H9 (cell line): ENCODE measurements around the gene TSPAN6. TPM values are rescaled to one million over a fixed set of nuclear protein-coding genes. Genes with fewer than 3 reads are reported as not detected.

Experiments used
- DNase-seq: peaks from one replicate; pipeline ENCODE4 v3.0.0-alpha.2; 2017
- H2AFZ ChIP-seq: one replicate; pipeline ENCODE4 v1.6.1; 2013; ENCODE audit warnings: mild to moderate bottlenecking, low read length, control low read depth, moderate library complexity
- H2AK5ac ChIP-seq: 2 replicates; pipeline ENCODE4 v1.6.1; 2013; ENCODE audit warnings: low read length, control low read depth, mixed read lengths; ENCODE audit not compliant: insufficient read length
- H2BK120ac ChIP-seq: one replicate; pipeline ENCODE4 v1.6.1; 2013; ENCODE audit warnings: low read depth, mild to moderate bottlenecking, low read length, control low read depth, inconsistent platforms; ENCODE audit not compliant: poor library complexity, severe bottlenecking
- H2BK12ac ChIP-seq: 2 replicates; pipeline ENCODE4 v1.6.1; 2013; ENCODE audit warnings: low read length, control low read depth, mixed read lengths, low read depth; ENCODE audit not compliant: insufficient read length
- H2BK15ac ChIP-seq: 2 replicates; pipeline ENCODE4 v1.6.1; 2013; ENCODE audit warnings: low read depth, low read length, control low read depth
- H2BK20ac ChIP-seq: one replicate; pipeline ENCODE4 v1.6.1; 2013; ENCODE audit warnings: low read depth, mild to moderate bottlenecking, low read length, control low read depth, inconsistent platforms; ENCODE audit not compliant: poor library complexity, severe bottlenecking
- H2BK5ac ChIP-seq: 2 replicates; pipeline ENCODE4 v1.6.1; 2013; ENCODE audit warnings: low read length, control low read depth, mixed read lengths; ENCODE audit not compliant: insufficient read length
- H3K14ac ChIP-seq: 2 replicates; pipeline ENCODE4 v1.6.1; 2013; ENCODE audit warnings: low read length, control low read depth; ENCODE audit not compliant: insufficient read depth
- H3K18ac ChIP-seq: 2 replicates; pipeline ENCODE4 v1.6.1; 2013; ENCODE audit warnings: low read depth, mild to moderate bottlenecking, mixed read lengths, low read length, control low read depth; ENCODE audit not compliant: insufficient read length
- H3K23ac ChIP-seq: 2 replicates; pipeline ENCODE4 v1.6.1; 2013; ENCODE audit warnings: low read length, control low read depth, mixed read lengths, low read depth; ENCODE audit not compliant: insufficient read length
- H3K23me2 ChIP-seq: 2 replicates; pipeline ENCODE4 v1.6.1; 2013; ENCODE audit warnings: low read depth, mild to moderate bottlenecking, mixed read lengths, low read length, control low read depth; ENCODE audit not compliant: insufficient read length, poor library complexity, severe bottlenecking
- H3K27ac ChIP-seq: 2 replicates; pipeline ENCODE4 v1.5.1; 2013; ENCODE audit warnings: low read length, control low read depth, mixed read lengths, low read depth; ENCODE audit not compliant: insufficient read length
- H3K27me3 ChIP-seq: 2 replicates; pipeline ENCODE4 v1.6.1; 2013; ENCODE audit warnings: low read length, control low read depth, inconsistent platforms; ENCODE audit not compliant: insufficient read depth
- H3K4ac ChIP-seq: 2 replicates; pipeline ENCODE4 v1.6.1; 2013; ENCODE audit warnings: low read depth, mild to moderate bottlenecking, control low read depth, inconsistent platforms, low read length, moderate library complexity
- H3K4me1 ChIP-seq: 2 replicates; pipeline ENCODE4 v1.6.1; 2013; ENCODE audit warnings: low read length, control low read depth, inconsistent platforms; ENCODE audit not compliant: insufficient read depth
- H3K4me2 ChIP-seq: 2 replicates; pipeline ENCODE4 v1.6.1; 2013; ENCODE audit warnings: low read length, control low read depth, mixed read lengths; ENCODE audit not compliant: insufficient read length, insufficient read depth
- H3K56ac ChIP-seq: 2 replicates; pipeline ENCODE4 v1.6.1; 2013; ENCODE audit warnings: low read depth, mild to moderate bottlenecking, mixed read lengths, low read length, control low read depth; ENCODE audit not compliant: insufficient read length
- H3K79me1 ChIP-seq: 2 replicates; pipeline ENCODE4 v1.6.1; 2013; ENCODE audit warnings: low read depth, mild to moderate bottlenecking, moderate library complexity, low read length, control low read depth, inconsistent platforms; ENCODE audit not compliant: insufficient read depth, poor library complexity, severe bottlenecking
- H3K79me2 ChIP-seq: 2 replicates; pipeline ENCODE4 v1.6.1; 2013; ENCODE audit warnings: low read length, control low read depth, inconsistent platforms; ENCODE audit not compliant: insufficient read depth
- H3K9ac ChIP-seq: 2 replicates; pipeline ENCODE4 v1.6.1; 2013; ENCODE audit warnings: low read length, control low read depth, mixed read lengths; ENCODE audit not compliant: insufficient read length; ENCODE audit errors: extremely low read depth
- H3K9me3 ChIP-seq: one replicate; pipeline ENCODE4 v1.6.1; 2013; ENCODE audit warnings: low read depth, low read length, inconsistent platforms; ENCODE audit not compliant: control insufficient read depth
- H3T11ph ChIP-seq: one replicate; pipeline ENCODE4 v1.6.1; 2013; ENCODE audit warnings: mild to moderate bottlenecking, low read length, control low read depth, inconsistent platforms
- H4K20me1 ChIP-seq: one replicate; pipeline ENCODE4 v1.6.1; 2013; ENCODE audit not compliant: control insufficient read depth, insufficient read length, insufficient read depth
- H4K5ac ChIP-seq: 2 replicates; pipeline ENCODE4 v1.6.1; 2013; ENCODE audit warnings: low read depth, mild to moderate bottlenecking, mixed read lengths, low read length, control low read depth; ENCODE audit not compliant: insufficient read length
- H4K8ac ChIP-seq: replicated peaks from 2 replicates; pipeline ENCODE4 v1.6.1; 2013; ENCODE audit warnings: low read length, control low read depth, mixed read lengths, low read depth; ENCODE audit not compliant: insufficient read length
- H4K91ac ChIP-seq: 2 replicates; pipeline ENCODE4 v1.6.1; 2013; ENCODE audit warnings: low read depth, mild to moderate bottlenecking, moderate library complexity, mixed read lengths, low read length, control low read depth; ENCODE audit not compliant: insufficient read length
- H3K27ac Mint-ChIP-seq, 3 experiments: 2 replicates in 2 of 3; 3 replicates in 1 of 3; pipeline ENCODE4 v1.8.0; 2020 to 2021; ENCODE audit warnings: mixed read lengths in 3 of 3, mild to moderate bottlenecking in 1 of 3, moderate library complexity in 1 of 3
- H3K27me3 Mint-ChIP-seq: 2 replicates; pipeline ENCODE4 v1.8.0; 2021; ENCODE audit warnings: low read depth, mild to moderate bottlenecking, moderate library complexity, mixed read lengths
- H3K36me3 Mint-ChIP-seq, 3 experiments: 2 replicates in 2 of 3; 3 replicates in 1 of 3; pipeline ENCODE4 v1.8.0; 2020 to 2021; ENCODE audit warnings: low read depth in 3 of 3, mixed read lengths in 3 of 3; ENCODE audit not compliant: insufficient read depth in 1 of 3
- H3K4me1 Mint-ChIP-seq, 2 experiments: 2 replicates each; pipeline ENCODE4 v1.8.0; 2020; ENCODE audit warnings: mixed read lengths in 2 of 2
- H3K4me3 Mint-ChIP-seq, 2 experiments: 2 replicates in 1 of 2; 3 replicates in 1 of 2; pipeline ENCODE4 v1.8.0; 2020 to 2021; ENCODE audit warnings: mild to moderate bottlenecking in 2 of 2, mixed read lengths in 2 of 2, moderate library complexity in 1 of 2
- H3K9me3 Mint-ChIP-seq, 2 experiments: 2 replicates in 1 of 2; 3 replicates in 1 of 2; pipeline ENCODE4 v1.8.0; 2020; ENCODE audit warnings: mild to moderate bottlenecking in 2 of 2, mixed read lengths in 2 of 2, moderate library complexity in 1 of 2
- WGBS: extraction: QIAGEN DNeasy Blood & Tissue Kit; methylation state at CpG from one replicate; pipeline ENCODE4 v1.1.7; 2013; ENCODE audit warnings: missing lambda C conversion rate, low lambda C conversion rate, mixed read lengths; ENCODE audit not compliant: insufficient read length; ENCODE audit errors: extremely low coverage; 5-methylcytosine and 5-hydroxymethylcytosine counted together
- total RNA-seq: library from RNA; stranded (reverse); gene quantifications from 2 replicates; pipeline ENCODE4 v1.2.1, GENCODE V29; 2021
- TF ChIP-seq, protein P1 (sequence below): fragments of 200-600 bp; sonication (generic); conservative IDR thresholded peaks from 3 replicates; pipeline ENCODE4 v1.8.0; 2021; ENCODE audit warnings: antibody characterized with exemption, mild to moderate bottlenecking

Gene TSPAN6
- total RNA-seq, 1 experiment from 2014 or later, result 61.3 TPM

DNA sequence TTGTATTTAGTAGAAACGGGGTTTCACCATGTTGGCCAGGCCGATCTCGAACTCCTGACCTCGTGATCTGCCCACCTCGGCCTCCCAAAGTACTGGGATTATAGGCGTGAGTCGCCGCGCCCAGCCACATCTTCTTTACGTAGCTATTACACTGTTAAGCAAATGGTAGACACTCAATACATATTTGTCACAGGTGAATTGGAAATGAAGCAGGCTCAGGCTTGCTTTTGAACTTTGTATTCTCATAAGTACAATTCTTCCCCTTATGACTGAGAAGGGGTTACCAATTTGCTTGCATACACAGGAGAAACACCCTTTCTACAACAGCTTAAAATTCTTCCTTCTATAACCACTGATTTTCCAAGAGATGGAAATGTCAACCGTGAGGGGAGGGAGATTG lies 6.6 kb upstream of the TSPAN6 start:
- Histone ChIP-seq H3K56ac (no peak overlapping the region), H3K27ac (no peak overlapping the region), H4K5ac (no peak overlapping the region), H3K18ac (no peak overlapping the region), H3T11ph (no peak overlapping the region), H3K4me2 (no peak overlapping the region), H3K27me3 (no peaks in the 10 kb centered on the region), H3K23me2 (no peaks in the 10 kb centered on the region), H3K79me2 (no peaks in the 10 kb centered on the region), H2BK20ac (no peak overlapping the region), H3K9me3 (peaks cover 4% of the 10 kb centered on the region), H3K14ac (no peak overlapping the region), H4K8ac (no peak overlapping the region), H3K4me1 (peaks cover 3% of the 10 kb centered on the region; the same call in 1 of the 2 replicates), H2AK5ac (no peak overlapping the region), H3K23ac (no peak overlapping the region), H3K79me1 (no peaks in the 10 kb centered on the region), H2BK120ac (no peak overlapping the region), H3K9ac (no peak overlapping the region), H2BK15ac (no peak overlapping the region), H4K91ac (no peak overlapping the region), H4K20me1 (no peaks in the 10 kb centered on the region), H3K4ac (no peak overlapping the region), H2BK5ac (no peak overlapping the region), H2AFZ (no peak overlapping the region), H2BK12ac (no peak overlapping the region)
- WGBS, result no CpG with 5 or more reads among the region's 11 CpGs
- H3K9me3 Mint-ChIP-seq, result peaks cover 3 to 69% of the 10 kb centered on the region in 2 experiments; a peak in 4 of 5 replicates
- no peak overlapping the region for H3K4me3 Mint-ChIP-seq
- peaks cover 0 to 2% (median 0%) of the 10 kb centered on the region in 3 experiments; a peak in 4 of 7 replicates for H3K36me3 Mint-ChIP-seq
- TF ChIP-seq, protein P1, sequence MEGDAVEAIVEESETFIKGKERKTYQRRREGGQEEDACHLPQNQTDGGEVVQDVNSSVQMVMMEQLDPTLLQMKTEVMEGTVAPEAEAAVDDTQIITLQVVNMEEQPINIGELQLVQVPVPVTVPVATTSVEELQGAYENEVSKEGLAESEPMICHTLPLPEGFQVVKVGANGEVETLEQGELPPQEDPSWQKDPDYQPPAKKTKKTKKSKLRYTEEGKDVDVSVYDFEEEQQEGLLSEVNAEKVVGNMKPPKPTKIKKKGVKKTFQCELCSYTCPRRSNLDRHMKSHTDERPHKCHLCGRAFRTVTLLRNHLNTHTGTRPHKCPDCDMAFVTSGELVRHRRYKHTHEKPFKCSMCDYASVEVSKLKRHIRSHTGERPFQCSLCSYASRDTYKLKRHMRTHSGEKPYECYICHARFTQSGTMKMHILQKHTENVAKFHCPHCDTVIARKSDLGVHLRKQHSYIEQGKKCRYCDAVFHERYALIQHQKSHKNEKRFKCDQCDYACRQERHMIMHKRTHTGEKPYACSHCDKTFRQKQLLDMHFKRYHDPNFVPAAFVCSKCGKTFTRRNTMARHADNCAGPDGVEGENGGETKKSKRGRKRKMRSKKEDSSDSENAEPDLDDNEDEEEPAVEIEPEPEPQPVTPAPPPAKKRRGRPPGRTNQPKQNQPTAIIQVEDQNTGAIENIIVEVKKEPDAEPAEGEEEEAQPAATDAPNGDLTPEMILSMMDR, result no peak
- DNase-seq, result no peak
- H3K27ac Mint-ChIP-seq, result no peak overlapping the region
- peaks cover 6% of the 10 kb centered on the region for H3K27me3 Mint-ChIP-seq
- peaks cover 6 to 15% of the 10 kb centered on the region in 2 experiments for H3K4me1 Mint-ChIP-seq
